Activated CD4-positive, alpha-beta T cell treated with anti-CD3 and anti-CD28 coated beads for 24 hours (primary cell): ENCODE measurements around the gene ARID1A.
A peak's percentile ranks its signal among the peaks of the same experiment; 100 is the strongest.

Source experiments
- DNase-seq, 2 donors: peaks; one replicate each; pipeline ENCODE4 v3.0.0-alpha.2; 2020; ENCODE audit warnings: low read depth in 2 of 2

The ARID1A gene

GRCh38 chr1:26759531-26759930 lies 63.7 kb downstream of the ARID1A start:
- DNase-seq, result no peak

GRCh38 chr1:26761217-26761616 lies 65.4 kb downstream of the ARID1A start:
- DNase-seq, result no peak

- no peak for DNase-seq
These were observed 71.9 kb downstream of the ARID1A start for GRCh38 chr1:26767714-26768113.

- no peak for DNase-seq
These were observed 72.9 kb downstream of the ARID1A start for GRCh38 chr1:26768755-26769154.

- no peak for DNase-seq
These were observed 75.4 kb downstream of the ARID1A start for GRCh38 chr1:26771285-26771642.

- DNase-seq, result no peak
These were observed 76.0 kb downstream of the ARID1A start for GRCh38 chr1:26771643-26772321.

GRCh38 chr1:26772687-26773086 lies 76.9 kb downstream of the ARID1A start:
- no peak for DNase-seq

- no peak for DNase-seq
These were observed 78.6 kb downstream of the ARID1A start for GRCh38 chr1:26774462-26774861.

GRCh38 chr1:26775666-26776065 lies 79.9 kb downstream of the ARID1A start:
- no peak for DNase-seq

- no peak for DNase-seq
These were observed 83.4 kb downstream of the ARID1A start for GRCh38 chr1:26779098-26779668.

GRCh38 chr1:26780344-26780957 lies 84.6 kb downstream of the ARID1A start:
- DNase-seq, result no peak

GRCh38 chr1:26781206-26781825 lies 85.5 kb downstream of the ARID1A start:
- no peak for DNase-seq

GRCh38 chr1:26782521-26783212 lies 86.9 kb downstream of the ARID1A start:
- no peak for DNase-seq

GRCh38 chr1:26783646-26784022 lies 87.8 kb downstream of the ARID1A start:
- DNase-seq, result no peak

- no peak for DNase-seq
These were observed 88.4 kb downstream of the ARID1A start for GRCh38 chr1:26784023-26784871.

- no peak for DNase-seq
These were observed 89.1 kb downstream of the ARID1A start for GRCh38 chr1:26784886-26785285.

- DNase-seq, result no peak
These were observed 90.0 kb downstream of the ARID1A start for GRCh38 chr1:26785611-26786436.

GRCh38 chr1:26786437-26787380 lies 90.9 kb downstream of the ARID1A start:
- DNase-seq, result no peak

- peak; percentile 36 to 50 for DNase-seq
These were observed 91.5 kb downstream of the ARID1A start for GRCh38 chr1:26787381-26787705.
